PC-3 (cell line): ENCODE results near the gene HDLBP. TPM values are rescaled to one million over a fixed set of nuclear protein-coding genes. Genes with fewer than 3 reads are reported as not detected.

Experiments
- ATAC-seq: fragments of 200-7000 bp; cut with Tn5 transposase; 2 replicates; pipeline ENCODE4 v1.9.1; 2020; ENCODE audit warnings: mild to moderate bottlenecking, moderate library complexity
- BruUV-seq: library from RNA; stranded (reverse); fragments of 400-500 nt; replicated peaks from 2 replicates; lab custom pipeline; 2021; lab: Mats Ljungman, UMichigan
- CTCF ChIA-PET: fragments of 300-600 bp; sonication (Branson Sonifier 250); formaldehyde crosslinking; loops from one replicate; lab custom pipeline; 2022; ENCODE audit warnings: antibody characterized with exemption; lab: Charles Lee
- POLR2A ChIA-PET: fragments of 300-600 bp; sonication (Branson Sonifier 250); formaldehyde crosslinking; loops from one replicate; lab custom pipeline; 2022; ENCODE audit warnings: antibody characterized with exemption; ENCODE audit not compliant: unreplicated experiment; lab: Charles Lee
- DNase-seq: peaks from one replicate; pipeline ENCODE4 v3.0.0-alpha.2; 2015
- H2AFZ ChIP-seq: fragments of 300-600 bp; sonication (generic); 2 replicates; pipeline ENCODE4 v1.6.0; 2016; ENCODE audit warnings: antibody characterized with exemption, low read length
- H3F3A ChIP-seq: fragments of 300-600 bp; sonication (generic); one replicate; pipeline ENCODE4 v1.6.0; 2017; ENCODE audit warnings: antibody characterized with exemption, low read length, control low read depth, mild to moderate bottlenecking; ENCODE audit not compliant: unreplicated experiment
- H3K27ac ChIP-seq: fragments of 300-600 bp; sonication (generic); 2 replicates; pipeline ENCODE4 v1.5.1; 2016; ENCODE audit warnings: mild to moderate bottlenecking, low read length
- H3K27me3 ChIP-seq: fragments of 300-600 bp; sonication (generic); 2 replicates; pipeline ENCODE4 v1.6.1; 2016; ENCODE audit warnings: low read length, mixed read lengths
- H3K36me3 ChIP-seq: fragments of 300-600 bp; sonication (generic); 2 replicates; pipeline ENCODE4 v1.6.1; 2016; ENCODE audit warnings: low read depth, mixed run types, low read length, mixed read lengths
- H3K4me1 ChIP-seq: fragments of 300-600 bp; sonication (generic); 2 replicates; pipeline ENCODE4 v1.5.1; 2016; ENCODE audit warnings: low read length; ENCODE audit not compliant: insufficient read depth
- H3K4me2 ChIP-seq: fragments of 300-600 bp; sonication (generic); 2 replicates; pipeline ENCODE4 v1.6.0; 2016; ENCODE audit warnings: low read length
- H3K4me3 ChIP-seq: fragments of 300-600 bp; sonication (generic); 2 replicates; pipeline ENCODE4 v1.5.1; 2016; ENCODE audit warnings: mild to moderate bottlenecking, low read length, mixed read lengths
- H3K79me2 ChIP-seq: fragments of 300-600 bp; sonication (generic); 2 replicates; pipeline ENCODE4 v1.6.1; 2017; ENCODE audit warnings: low read length, mixed read lengths
- H3K9ac ChIP-seq: fragments of 300-600 bp; sonication (generic); 2 replicates; pipeline ENCODE4 v1.6.0; 2016; ENCODE audit warnings: mild to moderate bottlenecking, low read length
- H3K9me2 ChIP-seq: fragments of 300-600 bp; sonication (generic); replicated peaks from 2 replicates; pipeline ENCODE4 v1.6.1; 2016; ENCODE audit warnings: mixed run types, low read length, mixed read lengths
- H3K9me3 ChIP-seq: fragments of 300-600 bp; sonication (generic); 2 replicates; pipeline ENCODE4 v1.6.1; 2016; ENCODE audit warnings: low read length, mixed read lengths
- H4K20me1 ChIP-seq: fragments of 300-600 bp; sonication (generic); 2 replicates; pipeline ENCODE4 v1.6.1; 2016; ENCODE audit warnings: low read length, mixed read lengths
- CTCF ChIP-seq: fragments of 300-600 bp; sonication (generic); conservative IDR thresholded peaks from 2 replicates; pipeline ENCODE4 v1.5.1; 2017; ENCODE audit warnings: antibody characterized with exemption, low read depth, mild to moderate bottlenecking, low read length
- EZH2 ChIP-seq: fragments of 300-600 bp; sonication (generic); IDR thresholded peaks from one replicate; pipeline ENCODE4 v1.6.1; 2017; ENCODE audit warnings: antibody characterized with exemption, mild to moderate bottlenecking, low read length; ENCODE audit not compliant: unreplicated experiment
- EZH2phosphoT487 ChIP-seq: fragments of 300-600 bp; sonication (generic); IDR thresholded peaks from 2 replicates; pipeline ENCODE4 v1.6.1; 2018; ENCODE audit warnings: mild to moderate bottlenecking, antibody characterized with exemption, low read length, borderline replicate concordance
- intact Hi-C: fragments of 100-400 bp; cut with micrococcal nuclease; formaldehyde crosslinking; loops from 2 replicates; pipeline ENCODE4 v1.9.0; 2023
- total RNA-seq: library from RNA; depleted of rRNA; stranded (reverse); fragments of >200 nt; gene quantifications from 2 replicates; pipeline ENCODE4 v1.2.3, GENCODE V29; 2014

The HDLBP gene
- total RNA-seq, 1 experiment from 2014 or later = 410 TPM

GRCh38 chr2:241183221-241183620, 132.3 kb downstream of the HDLBP start:
- no peaks in the 10 kb centered on the region for H4K20me1 ChIP-seq
- H3F3A ChIP-seq = no peaks in the 10 kb centered on the region
- no peaks in the 10 kb centered on the region for H3K36me3 ChIP-seq
- no peak overlapping the region for H3K27ac ChIP-seq
- no peak overlapping the region for H2AFZ ChIP-seq
- H3K4me2 ChIP-seq = no peak overlapping the region
- DNase-seq (no peak), ATAC-seq (no peak)
- H3K27me3 ChIP-seq = no peaks in the 10 kb centered on the region
- no peak overlapping the region for H3K4me3 ChIP-seq
- H3K79me2 ChIP-seq = no peaks in the 10 kb centered on the region
- no peak overlapping the region for H3K9ac ChIP-seq
- BruUV-seq = no TSS peak
- no peaks in the 10 kb centered on the region for H3K4me1 ChIP-seq
- H3K9me3 ChIP-seq = no peaks in the 10 kb centered on the region
- intact Hi-C loops = no loop called here
- CTCF ChIA-PET = no interaction called here
- POLR2A ChIA-PET = no interaction called here
- TF ChIP-seq EZH2 (no peak), EZH2phosphoT487 (no peak), CTCF (no peak)
- no peaks in the 10 kb centered on the region for H3K9me2 ChIP-seq

GRCh38 chr2:241182531-241183133, 132.8 kb downstream of the HDLBP start:
- H3K9ac ChIP-seq = no peak overlapping the region
- no TSS peak for BruUV-seq

More at GRCh38 chr2:241182531-241183133, 132.8 kb downstream of the HDLBP start:
- ChIA-PET POLR2A (no interaction called here), CTCF (no interaction called here)
- Histone ChIP-seq H3K4me1 (no peaks in the 10 kb centered on the region), H3K27me3 (no peaks in the 10 kb centered on the region), H3F3A (no peaks in the 10 kb centered on the region), H3K9me3 (no peaks in the 10 kb centered on the region), H3K36me3 (no peaks in the 10 kb centered on the region), H2AFZ (no peak overlapping the region), H3K79me2 (no peaks in the 10 kb centered on the region), H3K4me3 (no peak overlapping the region), H4K20me1 (no peaks in the 10 kb centered on the region), H3K27ac (no peak overlapping the region), H3K4me2 (no peak overlapping the region), H3K9me2 (no peaks in the 10 kb centered on the region)
- intact Hi-C loops = no loop called here
- no peak for TF ChIP-seq EZH2
- TF ChIP-seq CTCF = no peak
- no peak for TF ChIP-seq EZH2phosphoT487
- DNase-seq = no peak
- ATAC-seq = no peak
